GM18517 (cell line): ENCODE measurements around the gene ALKBH8.
A peak's percentile ranks its signal among the peaks of the same experiment; 100 is the strongest.
"Not testable (repeated sequence)": the region's sequence is repeated elsewhere in the genome, so short reads cannot be mapped to it uniquely, and the experiment has no call there.

Source experiments
- ATAC-seq: cut with Tn5 transposase; IDR thresholded peaks from one replicate; pipeline ENCODE4 v1.9.1; 2021; ENCODE audit warnings: mild to moderate bottlenecking, moderate library complexity; ENCODE audit not compliant: unreplicated experiment

ALKBH8 gene

DNA sequence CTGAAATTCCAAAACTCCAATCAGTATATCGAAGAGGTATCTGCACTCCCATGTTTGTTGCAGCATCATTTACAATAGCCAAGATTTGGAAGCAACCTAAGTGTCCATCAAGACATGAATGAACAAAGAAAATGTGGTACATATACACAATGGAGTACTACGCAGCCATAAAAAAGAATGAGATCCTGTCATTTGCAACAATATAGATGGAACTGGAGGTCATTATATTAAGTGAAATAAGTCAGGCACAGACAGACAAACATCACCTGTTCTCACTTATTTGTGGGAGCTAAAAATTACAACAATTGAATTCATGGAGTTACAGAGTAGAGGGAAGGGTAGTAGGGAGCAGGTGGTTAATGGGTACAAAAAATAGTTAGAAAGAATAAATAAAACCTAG is 13.6 kb upstream of the ALKBH8 start:
- not testable (repeated sequence) for ATAC-seq

GRCh38 chr11:107577346-107577711 is 11.8 kb upstream of the ALKBH8 start:
- ATAC-seq: no peak

DNA sequence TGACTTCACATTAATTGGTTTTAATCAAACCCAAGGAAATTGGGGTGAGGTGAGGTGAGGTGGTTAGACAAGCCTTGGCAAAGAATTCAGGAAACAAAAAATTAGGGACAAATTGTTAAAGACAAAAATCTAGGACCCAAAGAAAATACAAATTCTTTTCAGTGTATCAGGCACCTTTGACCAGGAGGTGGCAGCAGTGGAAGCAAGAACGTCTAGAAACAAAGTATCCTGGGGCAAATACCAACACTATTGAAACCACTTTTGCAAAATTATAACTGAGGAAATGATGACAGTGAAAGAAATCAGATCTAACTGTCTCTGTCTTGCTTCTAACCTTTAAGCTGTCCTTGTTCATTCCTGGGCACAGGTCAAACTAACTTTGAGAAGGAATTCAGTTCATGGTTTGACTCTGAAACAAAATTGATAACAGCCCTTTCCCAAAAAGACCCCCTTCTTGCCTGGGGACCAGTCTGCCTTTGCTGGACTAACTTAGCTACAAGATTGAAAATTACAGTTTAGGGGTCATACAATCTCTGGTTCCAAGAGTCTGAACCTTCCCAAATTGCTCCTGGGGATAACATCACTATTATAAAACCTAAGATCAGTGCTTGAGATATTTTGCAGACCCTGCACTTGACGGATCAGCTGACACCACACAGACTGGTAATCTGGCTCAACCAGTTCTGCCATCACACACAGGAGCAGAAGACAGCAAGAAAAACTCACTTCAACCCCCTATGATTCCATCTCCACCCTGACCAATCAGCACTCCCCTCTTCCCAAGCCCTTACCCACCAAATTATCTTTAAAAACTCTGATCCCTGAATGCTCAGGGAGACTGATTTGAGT is 11.2 kb upstream of the ALKBH8 start:
- ATAC-seq: not testable (repeated sequence)

DNA sequence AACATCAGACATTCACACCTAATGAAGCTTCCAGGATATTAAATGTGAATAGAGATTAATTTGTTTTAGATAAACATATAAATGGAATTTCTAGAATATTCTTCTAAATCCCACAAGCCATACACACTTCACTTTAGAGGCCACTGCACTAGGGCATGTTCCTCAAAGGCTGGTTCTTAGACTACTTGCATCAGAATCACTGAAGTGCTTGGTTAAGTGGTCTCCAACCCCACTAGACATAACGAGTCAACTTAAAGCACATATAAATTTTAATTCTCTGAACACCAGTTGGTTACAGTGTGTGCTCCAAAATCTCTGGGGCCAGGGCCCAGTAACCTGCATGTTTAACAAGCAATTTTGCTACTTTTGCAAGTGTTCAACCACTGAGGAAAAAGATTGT is 7.9 kb upstream of the ALKBH8 start:
- ATAC-seq: no peak

DNA sequence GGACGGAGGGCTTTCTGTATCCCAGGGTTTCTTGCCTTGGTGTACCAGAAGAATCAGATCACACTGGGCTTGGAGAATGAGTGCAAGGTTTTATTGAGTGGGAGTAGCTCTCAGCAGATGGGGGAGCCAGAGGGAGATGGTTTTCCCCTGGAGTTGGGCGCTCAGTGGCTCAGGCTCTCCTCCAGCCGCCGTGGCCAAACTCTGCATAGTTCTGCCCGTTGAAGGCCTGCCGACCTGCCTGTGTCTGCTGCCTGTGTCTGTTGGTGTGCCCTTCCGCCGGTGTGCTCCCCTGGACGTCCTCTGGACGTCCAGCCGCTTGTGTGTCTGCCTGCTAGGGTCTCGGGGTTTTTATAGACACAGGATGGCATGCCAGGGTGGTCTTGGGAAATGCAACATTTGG is 4.5 kb upstream of the ALKBH8 start:
- ATAC-seq: no peak

DNA sequence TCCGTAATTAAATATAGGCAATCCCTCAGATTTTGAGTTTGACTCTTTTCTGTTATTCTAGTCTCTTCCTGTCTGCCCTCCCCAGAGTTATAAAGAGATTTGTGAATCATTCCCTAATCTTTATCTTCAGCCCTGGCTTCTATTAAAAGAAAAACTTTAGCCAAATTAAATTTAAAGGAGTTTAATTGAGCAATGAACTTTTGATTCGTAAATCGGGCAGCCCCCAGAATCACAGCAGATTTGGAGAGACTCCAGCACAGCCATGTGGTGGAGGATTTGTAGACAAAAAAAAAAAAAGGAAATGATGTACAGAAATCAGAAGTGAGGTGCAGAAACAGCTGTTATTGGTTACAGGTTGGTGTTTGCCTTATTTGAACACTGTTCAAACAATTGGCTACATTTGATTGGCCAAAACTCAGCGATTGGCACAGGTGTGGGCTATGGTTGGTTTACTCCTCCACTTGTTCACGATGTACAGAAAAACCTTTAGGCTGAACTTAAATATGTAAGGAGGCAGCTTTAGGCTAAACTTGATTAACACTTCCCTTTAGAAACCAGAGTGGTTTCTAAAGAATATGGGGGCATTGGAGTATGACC is 2.3 kb upstream of the ALKBH8 start:
- ATAC-seq: no peak

DNA sequence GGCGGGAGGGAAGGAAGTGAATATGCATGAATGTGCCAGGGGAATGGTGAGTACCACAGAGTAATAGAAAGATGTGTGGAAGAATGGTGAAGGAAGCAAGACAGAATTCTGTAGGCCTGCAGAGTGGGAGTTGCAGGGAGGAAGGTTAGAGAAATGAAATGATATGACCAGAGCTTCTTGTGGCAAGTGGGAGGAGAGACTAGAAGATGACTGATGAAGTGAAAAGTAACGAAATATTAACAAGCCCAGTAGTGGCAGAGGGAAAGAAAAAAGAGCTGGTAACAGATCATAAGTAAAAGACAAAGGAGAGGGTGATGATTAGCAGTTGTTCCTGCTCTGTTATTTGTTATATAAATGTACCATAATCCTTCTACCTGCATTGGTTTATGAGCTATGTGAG is 1.0 kb upstream of the ALKBH8 start:
- ATAC-seq: no peak

- ATAC-seq: not testable (repeated sequence)
Observed at GRCh38 chr11:107565955-107566501, 493 bp upstream of the ALKBH8 start.

- peak; percentile 22 for ATAC-seq
Observed at GRCh38 chr11:107564877-107565218, 687 bp downstream of the ALKBH8 start.

GRCh38 chr11:107563702-107564101 is 1.8 kb downstream of the ALKBH8 start:
- peak; percentile 46 for ATAC-seq

- ATAC-seq: no peak
Observed at GRCh38 chr11:107562647-107563208, 2.8 kb downstream of the ALKBH8 start.

DNA sequence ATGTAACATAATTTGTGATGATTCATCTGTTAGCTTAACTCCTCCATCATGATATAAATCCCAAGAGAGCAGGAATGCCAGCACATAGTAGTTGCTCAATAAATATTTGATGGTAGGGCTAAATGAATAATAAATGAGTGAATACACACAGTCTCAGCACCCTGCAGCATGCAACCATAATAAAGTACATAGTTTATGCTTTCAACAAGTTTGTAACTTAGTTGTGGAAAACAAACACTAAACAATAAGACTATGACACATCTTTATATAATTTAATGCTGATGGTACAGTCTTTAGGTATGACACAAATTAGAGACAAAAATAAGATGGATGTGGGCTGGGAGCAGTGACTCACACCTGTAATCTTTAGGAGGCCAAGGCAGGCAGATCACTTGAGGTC is 3.8 kb downstream of the ALKBH8 start:
- ATAC-seq: no peak

GRCh38 chr11:107550304-107550703 is 15.2 kb downstream of the ALKBH8 start:
- ATAC-seq: no peak

GRCh38 chr11:107549954-107550285 is 15.6 kb downstream of the ALKBH8 start:
- no peak for ATAC-seq

DNA sequence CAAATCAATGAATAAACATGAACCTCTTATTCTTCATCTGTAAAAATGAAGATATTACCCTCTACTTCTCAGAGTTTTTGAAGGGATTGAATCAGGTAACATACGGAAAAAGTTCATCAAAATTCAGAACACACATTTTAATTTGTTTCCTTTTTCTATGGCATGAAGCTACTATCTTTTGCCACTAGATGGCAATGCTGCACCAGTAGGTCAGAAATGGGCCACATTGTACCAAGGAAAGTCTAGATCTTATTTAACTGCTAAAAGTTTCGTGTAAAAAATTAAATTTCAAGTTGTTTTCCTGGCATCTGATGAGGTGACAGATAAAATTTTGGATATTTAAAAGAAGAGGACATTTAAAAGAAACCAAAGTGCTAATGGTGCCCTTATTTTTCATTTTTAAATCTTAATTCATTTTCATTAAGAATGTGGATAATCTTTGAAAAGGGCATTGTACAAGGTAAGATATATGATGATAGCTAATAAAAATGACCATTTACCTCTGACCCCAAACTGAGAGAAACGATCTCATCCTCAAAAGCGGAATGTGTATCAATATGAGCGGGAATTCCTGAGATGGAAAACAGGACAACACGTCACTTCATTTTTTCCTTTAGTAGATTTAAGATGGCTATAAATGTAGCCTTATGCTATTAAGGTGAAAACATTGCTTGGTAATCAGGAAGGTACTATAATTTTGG is 16.1 kb downstream of the ALKBH8 start:
- ATAC-seq: no peak

DNA sequence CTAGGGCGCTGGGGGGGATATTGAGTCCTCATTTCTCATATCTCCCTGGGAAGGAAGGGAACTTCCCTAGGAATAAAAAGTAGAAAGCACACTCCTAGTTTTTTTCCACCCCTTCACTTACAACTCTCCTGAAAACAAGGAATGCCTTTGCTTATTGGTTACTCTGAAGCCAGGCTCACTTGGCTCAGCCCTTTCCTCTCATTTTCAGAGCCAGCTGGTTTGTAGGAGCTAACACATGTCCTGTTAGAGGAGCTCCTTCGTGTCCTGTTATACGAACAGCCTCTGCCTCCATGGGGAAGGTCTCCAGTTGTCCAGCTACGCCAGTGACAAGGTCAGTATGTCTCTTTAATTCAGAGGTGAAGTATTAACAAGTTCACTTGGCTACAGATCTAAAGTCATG is 17.6 kb downstream of the ALKBH8 start:
- ATAC-seq: no peak

DNA sequence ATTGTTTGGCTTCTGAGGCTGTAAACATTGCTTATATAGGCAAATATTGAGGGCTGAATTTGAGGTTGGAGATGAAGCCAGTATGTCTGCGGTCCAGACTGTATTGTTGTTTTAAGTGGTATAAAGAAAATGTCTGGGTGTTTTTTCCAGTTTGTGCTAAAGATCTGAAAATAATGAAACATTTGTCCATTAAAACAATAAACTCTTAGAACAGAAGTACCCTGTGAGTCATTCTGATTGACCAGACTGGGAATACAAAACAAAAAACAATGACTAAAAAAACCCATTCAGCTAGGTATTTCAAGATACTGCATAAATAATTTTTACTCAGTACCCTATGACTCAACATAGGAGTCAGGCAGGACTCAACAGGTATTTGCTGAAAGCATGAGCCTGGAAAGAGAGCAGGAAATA is 20.4 kb downstream of the ALKBH8 start:
- ATAC-seq: no peak

DNA sequence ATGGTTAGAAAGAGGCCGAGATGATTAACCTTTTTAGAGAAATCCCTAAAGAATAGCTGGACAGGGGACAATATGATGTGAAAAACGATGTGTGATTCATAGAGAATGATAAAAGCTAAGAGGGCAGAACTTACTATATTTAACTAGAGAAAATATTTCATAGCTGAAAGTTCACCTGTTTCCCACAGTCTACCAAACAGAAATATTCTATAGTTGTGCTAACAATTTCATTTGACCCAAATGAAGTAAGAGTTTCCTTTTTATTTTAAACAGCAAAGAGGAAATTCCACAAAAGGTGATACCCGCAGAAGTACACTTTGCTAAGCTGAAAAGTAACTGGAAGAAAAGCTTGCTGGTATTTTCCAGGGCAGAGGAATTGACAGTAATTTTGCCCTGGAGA is 26.7 kb downstream of the ALKBH8 start:
- no peak for ATAC-seq

GRCh38 chr11:107538239-107538638 is 27.3 kb downstream of the ALKBH8 start:
- ATAC-seq: no peak

DNA sequence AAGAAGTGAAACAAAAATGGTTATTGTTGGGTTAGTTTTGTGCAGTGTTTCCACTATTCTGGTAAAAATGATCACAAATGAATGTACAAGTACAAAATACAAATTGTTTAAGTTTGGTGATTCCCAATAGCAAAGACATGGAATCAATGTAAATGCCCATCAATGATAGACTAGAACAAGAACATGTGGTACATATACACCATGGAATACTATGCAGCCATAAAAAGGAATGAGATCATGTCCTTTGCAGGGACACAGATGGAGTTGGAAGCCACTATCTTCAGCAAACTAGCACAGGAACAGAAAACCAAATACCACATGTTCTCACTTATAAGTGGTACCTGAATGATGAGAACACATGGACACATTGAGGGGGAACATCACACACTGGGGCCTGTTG is 28.4 kb downstream of the ALKBH8 start:
- not testable (repeated sequence) for ATAC-seq

- ATAC-seq: no peak
Observed at GRCh38 chr11:107526197-107526596, 39.3 kb downstream of the ALKBH8 start.

DNA sequence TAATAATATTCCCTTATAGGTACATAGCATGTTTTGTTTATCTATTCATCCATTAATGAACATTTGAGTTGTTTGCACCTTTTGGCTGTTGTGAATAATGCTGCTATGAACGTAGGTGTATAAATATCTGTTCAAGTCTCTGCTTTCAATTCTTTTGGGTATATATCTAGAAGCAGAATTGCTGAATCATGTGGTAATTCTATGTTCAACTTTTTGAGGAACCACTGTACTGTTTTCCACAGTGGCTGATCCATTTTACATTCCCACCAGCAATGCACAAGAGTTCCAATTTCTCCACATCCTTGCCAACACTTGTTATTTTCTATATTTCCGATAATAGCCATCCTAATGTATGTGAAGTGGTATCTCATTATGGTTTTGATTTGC is 56.7 kb downstream of the ALKBH8 start:
- no peak for ATAC-seq
